K562 (cell line): Measurements from ENCODE around the gene SPEM3. TPM values are rescaled to one million over a fixed set of nuclear protein-coding genes. Genes with fewer than 3 reads are reported as not detected.

Source experiments
- MAX ChIP-seq: sonication (generic); formaldehyde crosslinking; IDR thresholded peaks from 2 replicates; pipeline ENCODE4 v1.9.0; 2022; ENCODE audit warnings: mild to moderate bottlenecking, missing genetic modification reagents
- SAP30 ChIP-seq: fragments of 200-600 bp; sonication (generic); IDR thresholded peaks from 2 replicates; pipeline ENCODE4 v1.6.1; 2012; ENCODE audit warnings: borderline replicate concordance, low read depth, mild to moderate bottlenecking, moderate library complexity, low read length, control low read depth, inconsistent platforms; ENCODE audit not compliant: insufficient read depth, poor library complexity, severe bottlenecking
- UBTF ChIP-seq, 2 experiments: IDR thresholded peaks; 2 replicates each; pipeline ENCODE4 v1.6.1; 2012; ENCODE audit warnings: improper control_type of control experiment in 2 of 2, low read depth in 2 of 2, low read length in 2 of 2, borderline replicate concordance in 1 of 2
- polyA plus RNA-seq, 8 experiments: library from polyadenylated mRNA; depleted of rRNA in 4 of 8; stranded (reverse) in 5 of 8; unstranded in 3 of 8; fragments of >200 nt; fragmentation: Nextera tagmentation in 2 of 8; fragmentation: Illumina TruSeq in 1 of 8; extraction: Ambion mirVana in 2 of 8; extraction: Trizol in 1 of 8; gene quantifications; 2 replicates each; pipeline versions ENCODE4 v1.2.1 to v1.2.3, GENCODE V29; 2011 to 2014; ENCODE audit warnings: inconsistent platforms in 1 of 8, missing spikeins in 1 of 8
- total RNA-seq, 7 experiments: library from RNA; depleted of rRNA in 6 of 7; stranded (reverse); fragments of >200 nt in 6 of 7; fragmentation: Illumina TruSeq in 2 of 7; extraction: Trizol in 2 of 7; gene quantifications; 2 replicates each; pipeline versions ENCODE4 v1.2.1 to v1.2.3, GENCODE V29; 2011 to 2021; ENCODE audit warnings: low replicate concordance in 1 of 7
- TF ChIP-seq, protein P1 (sequence below), 3 experiments: IDR thresholded peaks in 2 of 3; conservative IDR thresholded peaks in 1 of 3; 2 replicates each; pipeline ENCODE4 v1.5.1; 2011 to 2012; ENCODE audit warnings: low read length in 3 of 3, mild to moderate bottlenecking in 3 of 3, control low read depth in 2 of 3, improper control_type of control experiment in 1 of 3, inconsistent platforms in 1 of 3, low read depth in 1 of 3, mixed read lengths in 1 of 3, moderate library complexity in 1 of 3; ENCODE audit not compliant: insufficient read depth in 2 of 3

The SPEM3 gene
- total and polyA plus RNA-seq, 9 of the 15 experiments (the other 6 are each of a cell fraction or from before 2014, with no cell fraction given) = not detected

GRCh38 chr17:7394452-7395191, 34.0 kb upstream of the SPEM3 start, which contains the start of gene PLSCR3 (continued):
- TF ChIP-seq, protein P1, sequence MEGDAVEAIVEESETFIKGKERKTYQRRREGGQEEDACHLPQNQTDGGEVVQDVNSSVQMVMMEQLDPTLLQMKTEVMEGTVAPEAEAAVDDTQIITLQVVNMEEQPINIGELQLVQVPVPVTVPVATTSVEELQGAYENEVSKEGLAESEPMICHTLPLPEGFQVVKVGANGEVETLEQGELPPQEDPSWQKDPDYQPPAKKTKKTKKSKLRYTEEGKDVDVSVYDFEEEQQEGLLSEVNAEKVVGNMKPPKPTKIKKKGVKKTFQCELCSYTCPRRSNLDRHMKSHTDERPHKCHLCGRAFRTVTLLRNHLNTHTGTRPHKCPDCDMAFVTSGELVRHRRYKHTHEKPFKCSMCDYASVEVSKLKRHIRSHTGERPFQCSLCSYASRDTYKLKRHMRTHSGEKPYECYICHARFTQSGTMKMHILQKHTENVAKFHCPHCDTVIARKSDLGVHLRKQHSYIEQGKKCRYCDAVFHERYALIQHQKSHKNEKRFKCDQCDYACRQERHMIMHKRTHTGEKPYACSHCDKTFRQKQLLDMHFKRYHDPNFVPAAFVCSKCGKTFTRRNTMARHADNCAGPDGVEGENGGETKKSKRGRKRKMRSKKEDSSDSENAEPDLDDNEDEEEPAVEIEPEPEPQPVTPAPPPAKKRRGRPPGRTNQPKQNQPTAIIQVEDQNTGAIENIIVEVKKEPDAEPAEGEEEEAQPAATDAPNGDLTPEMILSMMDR (IDR thresholded peaks at IDR 0.05 in 2 of 3, conservative IDR thresholded peaks at IDR 0.05 in 1 of 3; ENCODE audit: insufficient read depth in 2 of 3, low read depth in 1 of 3, low read length in 3 of 3) = peak; percentile 25 to 53 (median 44); a peak in 4 of 6 replicates
- TF ChIP-seq SAP30 = peak; percentile 56
- peak in 1 of 2 experiments; percentile 57; a peak in 2 of 4 replicates for TF ChIP-seq UBTF (IDR thresholded peaks at IDR 0.05; ENCODE audit: borderline replicate concordance in 1 of 2, low read depth in 2 of 2, low read length in 2 of 2)
- TF ChIP-seq MAX = peak; percentile 90
- TF ChIP-seq, all 486 proteins: peak for 67
